ENCODE measurements around the gene MFAP3. TPM values are rescaled to one million over a fixed set of nuclear protein-coding genes. Genes with fewer than 3 reads are reported as not detected.

The MFAP3 gene
- total RNA-seq, 3 donors from 2014 or later = 39.3 to 47.9 (median 43.0) TPM

DNA sequence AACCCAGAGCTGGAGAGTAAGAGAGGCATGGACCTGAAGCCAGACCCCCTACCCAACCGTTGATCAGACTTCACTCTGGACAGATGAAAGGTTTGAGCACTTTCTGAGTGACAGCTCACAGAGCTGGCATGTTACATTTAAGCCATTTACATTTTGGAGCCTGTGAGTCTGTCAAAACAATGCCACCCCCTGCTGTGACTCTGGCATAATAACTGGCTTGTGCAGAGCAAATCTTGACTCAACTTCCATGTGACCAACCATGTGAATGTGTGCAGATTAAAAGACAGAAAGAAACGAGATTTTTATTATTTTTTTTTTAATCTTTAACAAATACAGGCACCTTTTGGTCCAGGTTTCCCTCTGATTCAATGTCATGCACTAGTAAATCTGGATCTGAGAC, 48.5 kb downstream of the MFAP3 start:
- Histone ChIP-seq H3K4me1 (no peaks in the 10 kb centered on the region), H3K9me3 (no peaks in the 10 kb centered on the region), H3K36me3 (no peaks in the 10 kb centered on the region), H3K4me3 (no peak overlapping the region), H3K27ac (no peak overlapping the region), H3K27me3 (no peaks in the 10 kb centered on the region)
- TF ChIP-seq POLR2AphosphoS5 (IDR thresholded peaks at IDR 0.05) = no peak
- TF ChIP-seq POLR2A (IDR thresholded peaks at IDR 0.05) = no peak
- no peak for TF ChIP-seq CTCF (IDR thresholded peaks at IDR 0.05)
- intact Hi-C loops (cut with DNase I; ENCODE audit: low total_unique reads) = no loop called here
- DNase-seq (ENCODE audit: low spot score in 2 of 2) = no peak

- Histone ChIP-seq H3K27ac (no peak overlapping the region), H3K4me1 (no peaks in the 10 kb centered on the region), H3K9me3 (no peaks in the 10 kb centered on the region), H3K27me3 (no peaks in the 10 kb centered on the region), H3K36me3 (no peaks in the 10 kb centered on the region), H3K4me3 (no peak overlapping the region)
- no peak for TF ChIP-seq POLR2A (IDR thresholded peaks at IDR 0.05)
- TF ChIP-seq POLR2AphosphoS5 (IDR thresholded peaks at IDR 0.05) = no peak
- no peak for TF ChIP-seq CTCF (IDR thresholded peaks at IDR 0.05)
- intact Hi-C loops (cut with DNase I; ENCODE audit: low total_unique reads) = no loop called here
- no peak for DNase-seq (ENCODE audit: low spot score in 2 of 2)
Observed at GRCh38 chr5:154088801-154089200, 50.0 kb downstream of the MFAP3 start.

GRCh38 chr5:154090656-154091055, 51.9 kb downstream of the MFAP3 start:
- Histone ChIP-seq H3K36me3 (no peaks in the 10 kb centered on the region), H3K27me3 (no peaks in the 10 kb centered on the region), H3K27ac (no peak overlapping the region), H3K4me1 (no peaks in the 10 kb centered on the region), H3K9me3 (no peaks in the 10 kb centered on the region), H3K4me3 (no peak overlapping the region)
- intact Hi-C loops (cut with DNase I; ENCODE audit: low total_unique reads) = no loop called here
- TF ChIP-seq CTCF (IDR thresholded peaks at IDR 0.05) (no peak), POLR2AphosphoS5 (IDR thresholded peaks at IDR 0.05) (no peak), POLR2A (IDR thresholded peaks at IDR 0.05) (no peak)
- DNase-seq (ENCODE audit: low spot score in 2 of 2) = no peak

DNA sequence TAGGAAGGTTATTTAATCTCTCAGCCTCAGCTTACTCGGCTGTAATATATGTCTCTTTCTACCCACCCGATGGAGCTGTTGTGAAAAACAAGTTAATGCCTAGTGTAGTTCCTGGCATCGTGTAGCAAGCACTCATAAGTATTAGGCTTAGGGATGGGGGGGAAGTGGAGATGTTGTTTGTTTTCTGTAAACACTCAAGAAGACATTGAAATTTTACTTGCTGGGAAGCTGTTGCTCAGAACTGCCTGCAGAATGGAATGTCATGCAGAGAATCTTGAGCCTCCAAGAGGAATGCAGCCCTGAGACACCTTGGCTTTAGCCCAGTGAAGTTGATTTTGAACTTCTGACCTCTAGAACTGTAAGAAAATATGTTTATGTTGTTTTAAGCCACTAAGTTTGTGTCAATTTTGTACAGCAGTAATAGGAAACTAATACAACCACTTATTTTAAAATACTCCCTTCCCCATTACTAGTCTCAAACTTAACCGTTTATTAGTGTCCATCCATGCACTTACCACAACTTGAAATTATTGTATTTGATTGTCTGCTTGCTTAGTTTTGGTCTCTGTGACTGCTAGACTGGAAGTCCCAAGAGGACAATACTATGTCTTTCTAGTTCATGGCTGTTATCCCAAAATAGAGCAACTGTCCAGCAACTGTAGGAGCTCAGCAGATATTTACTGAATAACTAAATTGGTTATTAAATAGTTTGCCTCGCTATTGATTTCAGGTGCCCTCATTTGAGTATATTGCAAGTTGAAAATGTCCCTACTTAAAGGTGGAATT, 53.8 kb downstream of the MFAP3 start:
- TF ChIP-seq POLR2AphosphoS5 (IDR thresholded peaks at IDR 0.05) (no peak), CTCF (IDR thresholded peaks at IDR 0.05) (no peak), POLR2A (IDR thresholded peaks at IDR 0.05) (no peak)

DNA sequence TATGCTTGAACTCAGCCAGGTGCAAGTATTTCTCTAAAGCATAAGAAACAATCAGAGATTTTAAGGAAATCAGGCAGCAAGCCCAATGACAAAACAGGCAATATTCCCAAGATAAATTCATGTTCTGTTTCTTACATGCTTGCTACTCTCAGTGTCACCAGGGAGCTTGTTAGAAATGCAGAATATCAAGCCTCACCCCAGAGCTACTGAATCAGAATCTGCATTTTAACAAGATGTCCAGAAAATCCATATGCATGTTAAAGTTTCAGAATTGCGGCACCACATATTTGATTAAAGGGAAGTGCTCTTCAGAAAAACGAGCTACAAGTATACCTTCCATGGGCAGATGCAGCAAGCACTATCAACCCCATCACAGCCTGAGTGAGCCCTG, 54.4 kb downstream of the MFAP3 start:
- Histone ChIP-seq H3K27ac (no peak overlapping the region), H3K36me3 (no peaks in the 10 kb centered on the region), H3K27me3 (no peaks in the 10 kb centered on the region), H3K4me1 (no peaks in the 10 kb centered on the region), H3K9me3 (no peaks in the 10 kb centered on the region), H3K4me3 (no peak overlapping the region)
- TF ChIP-seq CTCF (IDR thresholded peaks at IDR 0.05) = no peak
- TF ChIP-seq POLR2A (IDR thresholded peaks at IDR 0.05) = no peak
- no peak for TF ChIP-seq POLR2AphosphoS5 (IDR thresholded peaks at IDR 0.05)
- no peak for DNase-seq (ENCODE audit: low spot score in 2 of 2)
- intact Hi-C loops (cut with DNase I; ENCODE audit: low total_unique reads) = no loop called here

More for the DNA sequence above, 53.8 kb downstream of the MFAP3 start:
- Histone ChIP-seq H3K4me1 (no peaks in the 10 kb centered on the region), H3K36me3 (no peaks in the 10 kb centered on the region), H3K27ac (no peak overlapping the region), H3K9me3 (no peaks in the 10 kb centered on the region), H3K27me3 (no peaks in the 10 kb centered on the region), H3K4me3 (no peak overlapping the region)
- intact Hi-C loops (cut with DNase I; ENCODE audit: low total_unique reads) = no loop called here
- no peak for DNase-seq (ENCODE audit: low spot score in 2 of 2)

Measured in breast epithelium (tissue), 4 donors.